Measurements from ENCODE around the gene POP4.

The POP4 gene

GRCh38 chr19:29639086-29639485, 33.0 kb downstream of the POP4 start:
- no peak overlapping the region for H3K27ac ChIP-seq (ENCODE audit: low read length)
- no peak overlapping the region for H3K4me3 ChIP-seq (ENCODE audit: low read length)
- H4K20me1 ChIP-seq (ENCODE audit: insufficient read depth, low read length), result no peaks in the 10 kb centered on the region
- H3K4me1 ChIP-seq (ENCODE audit: low read length), result no peaks in the 10 kb centered on the region
- no peaks in the 10 kb centered on the region for H3K36me3 ChIP-seq (replicated peaks; ENCODE audit: insufficient read depth, low read length)
- no peaks in the 10 kb centered on the region for H3F3A ChIP-seq (ENCODE audit: insufficient read depth, low read length)
- H3K27me3 ChIP-seq (replicated peaks; ENCODE audit: insufficient read depth, low read length), result peaks cover 58% of the 10 kb centered on the region
- H3K9me2 ChIP-seq (replicated peaks; ENCODE audit: insufficient read depth, low read length), result no peaks in the 10 kb centered on the region
- H3K4me2 ChIP-seq (ENCODE audit: low read depth, low read length), result no peak overlapping the region
- DNase-seq, result no peak
- no peak overlapping the region for H3K9ac ChIP-seq (ENCODE audit: low read length)
- no peaks in the 10 kb centered on the region for H3K79me2 ChIP-seq (ENCODE audit: low read length)
- TF ChIP-seq CTCF (IDR thresholded peaks at IDR 0.05; ENCODE audit: low read length) (no peak), EZH2 (optimal IDR thresholded peaks at IDR 0.05; ENCODE audit: low read depth, low read length) (no peak), EZH2phosphoT487 (IDR thresholded peaks at IDR 0.05; ENCODE audit: low read length) (no peak)
- H2AFZ ChIP-seq (ENCODE audit: low read length), result no peak overlapping the region
- no peaks in the 10 kb centered on the region for H3K9me3 ChIP-seq (replicated peaks; ENCODE audit: insufficient read depth, low read length)

GRCh38 chr19:29640231-29640630, 34.1 kb downstream of the POP4 start:
- Histone ChIP-seq H3F3A (ENCODE audit: insufficient read depth, low read length) (no peaks in the 10 kb centered on the region), H2AFZ (ENCODE audit: low read length) (no peak overlapping the region), H4K20me1 (ENCODE audit: insufficient read depth, low read length) (no peaks in the 10 kb centered on the region), H3K9me2 (replicated peaks; ENCODE audit: insufficient read depth, low read length) (no peaks in the 10 kb centered on the region), H3K4me2 (ENCODE audit: low read depth, low read length) (no peak overlapping the region), H3K9ac (ENCODE audit: low read length) (no peak overlapping the region), H3K4me3 (ENCODE audit: low read length) (no peak overlapping the region), H3K9me3 (replicated peaks; ENCODE audit: insufficient read depth, low read length) (no peaks in the 10 kb centered on the region), H3K27me3 (replicated peaks; ENCODE audit: insufficient read depth, low read length) (peaks cover 63% of the 10 kb centered on the region), H3K36me3 (replicated peaks; ENCODE audit: insufficient read depth, low read length) (no peaks in the 10 kb centered on the region), H3K27ac (ENCODE audit: low read length) (no peak overlapping the region), H3K4me1 (ENCODE audit: low read length) (no peaks in the 10 kb centered on the region), H3K79me2 (ENCODE audit: low read length) (no peaks in the 10 kb centered on the region)
- DNase-seq, result no peak
- no peak for TF ChIP-seq CTCF (IDR thresholded peaks at IDR 0.05; ENCODE audit: low read length)

GRCh38 chr19:29641597-29641996, 35.5 kb downstream of the POP4 start:
- H3F3A ChIP-seq (ENCODE audit: insufficient read depth, low read length), result no peaks in the 10 kb centered on the region
- H3K9me3 ChIP-seq (replicated peaks; ENCODE audit: insufficient read depth, low read length), result no peaks in the 10 kb centered on the region
- no peak overlapping the region for H2AFZ ChIP-seq (ENCODE audit: low read length)
- DNase-seq, result no peak
- H3K4me1 ChIP-seq (ENCODE audit: low read length), result no peaks in the 10 kb centered on the region
- H3K27ac ChIP-seq (ENCODE audit: low read length), result no peak overlapping the region
- no peak overlapping the region for H3K9ac ChIP-seq (ENCODE audit: low read length)
- peaks cover 68% of the 10 kb centered on the region for H3K27me3 ChIP-seq (replicated peaks; ENCODE audit: insufficient read depth, low read length)
- H3K4me3 ChIP-seq (ENCODE audit: low read length), result no peak overlapping the region
- no peaks in the 10 kb centered on the region for H3K36me3 ChIP-seq (replicated peaks; ENCODE audit: insufficient read depth, low read length)
- no peak overlapping the region for H3K4me2 ChIP-seq (ENCODE audit: low read depth, low read length)
- no peaks in the 10 kb centered on the region for H4K20me1 ChIP-seq (ENCODE audit: insufficient read depth, low read length)
- TF ChIP-seq CTCF (IDR thresholded peaks at IDR 0.05; ENCODE audit: low read length), result no peak
- TF ChIP-seq EZH2 (optimal IDR thresholded peaks at IDR 0.05; ENCODE audit: low read depth, low read length), result no peak
- no peak for TF ChIP-seq EZH2phosphoT487 (IDR thresholded peaks at IDR 0.05; ENCODE audit: low read length)
- no peaks in the 10 kb centered on the region for H3K79me2 ChIP-seq (ENCODE audit: low read length)
- H3K9me2 ChIP-seq (replicated peaks; ENCODE audit: insufficient read depth, low read length), result no peaks in the 10 kb centered on the region

Data from MM.1S (cell line).